HFFc6 (cell line): ENCODE data around the gene POLR1G. TPM values are rescaled to one million over a fixed set of nuclear protein-coding genes. Genes with fewer than 3 reads are reported as not detected.

ENCODE experiments used
- DNase-seq: peaks from one replicate; pipeline ENCODE4 v3.0.0-alpha.2; 2018
- H3K27ac Mint-ChIP-seq: 2 replicates; pipeline ENCODE4 v1.8.0; 2020; ENCODE audit warnings: mild to moderate bottlenecking, mixed read lengths
- H3K27me3 Mint-ChIP-seq: 2 replicates; pipeline ENCODE4 v1.8.0; 2021; ENCODE audit warnings: mild to moderate bottlenecking, moderate library complexity, mixed read lengths; ENCODE audit not compliant: insufficient read depth
- H3K36me3 Mint-ChIP-seq: 2 replicates; pipeline ENCODE4 v1.8.0; 2021; ENCODE audit warnings: low read depth, mixed read lengths
- H3K4me1 Mint-ChIP-seq: 2 replicates; pipeline ENCODE4 v1.8.0; 2020; ENCODE audit warnings: low read depth, mixed read lengths
- H3K4me3 Mint-ChIP-seq: 2 replicates; pipeline ENCODE4 v1.8.0; 2020; ENCODE audit warnings: mild to moderate bottlenecking, moderate library complexity, mixed read lengths
- H3K9me3 Mint-ChIP-seq: 2 replicates; pipeline ENCODE4 v1.8.0; 2020; ENCODE audit warnings: mild to moderate bottlenecking, mixed read lengths
- total RNA-seq, 6 experiments: library from RNA; stranded (reverse); fragmentation: NEBNext Ultra II Directional; extraction: Animal tissue kit (Norgen Biotek cat#: 25700); gene quantifications; 2 replicates in 1 of 6; 3 replicates in 5 of 6; pipeline ENCODE4 v1.2.3, GENCODE V29; 2021
- TF ChIP-seq, protein P1 (sequence below): fragments of 200-600 bp; sonication (generic); IDR thresholded peaks from 2 replicates; pipeline ENCODE4 v1.5.0; 2021; ENCODE audit warnings: antibody characterized with exemption, mild to moderate bottlenecking

POLR1G gene
- total RNA-seq, 6 experiments from 2014 or later = 13.7 to 25.8 (median 15.1) TPM

GRCh38 chr19:45442778-45443461 lies 36.5 kb downstream of the POLR1G start:
- Mint-ChIP-seq H3K27ac (peak overlapping the region; percentile 100), H3K4me3 (peak overlapping the region; percentile 91), H3K9me3 (no peaks in the 10 kb centered on the region), H3K27me3 (peaks cover 8% of the 10 kb centered on the region), H3K4me1 (peaks cover 52% of the 10 kb centered on the region), H3K36me3 (no peaks in the 10 kb centered on the region)
- TF ChIP-seq, protein P1, sequence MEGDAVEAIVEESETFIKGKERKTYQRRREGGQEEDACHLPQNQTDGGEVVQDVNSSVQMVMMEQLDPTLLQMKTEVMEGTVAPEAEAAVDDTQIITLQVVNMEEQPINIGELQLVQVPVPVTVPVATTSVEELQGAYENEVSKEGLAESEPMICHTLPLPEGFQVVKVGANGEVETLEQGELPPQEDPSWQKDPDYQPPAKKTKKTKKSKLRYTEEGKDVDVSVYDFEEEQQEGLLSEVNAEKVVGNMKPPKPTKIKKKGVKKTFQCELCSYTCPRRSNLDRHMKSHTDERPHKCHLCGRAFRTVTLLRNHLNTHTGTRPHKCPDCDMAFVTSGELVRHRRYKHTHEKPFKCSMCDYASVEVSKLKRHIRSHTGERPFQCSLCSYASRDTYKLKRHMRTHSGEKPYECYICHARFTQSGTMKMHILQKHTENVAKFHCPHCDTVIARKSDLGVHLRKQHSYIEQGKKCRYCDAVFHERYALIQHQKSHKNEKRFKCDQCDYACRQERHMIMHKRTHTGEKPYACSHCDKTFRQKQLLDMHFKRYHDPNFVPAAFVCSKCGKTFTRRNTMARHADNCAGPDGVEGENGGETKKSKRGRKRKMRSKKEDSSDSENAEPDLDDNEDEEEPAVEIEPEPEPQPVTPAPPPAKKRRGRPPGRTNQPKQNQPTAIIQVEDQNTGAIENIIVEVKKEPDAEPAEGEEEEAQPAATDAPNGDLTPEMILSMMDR = no peak
- no peak for DNase-seq

GRCh38 chr19:45443462-45444317 lies 37.2 kb downstream of the POLR1G start:
- Mint-ChIP-seq H3K4me3 (peak overlapping the region; percentile 91), H3K4me1 (peaks cover 59% of the 10 kb centered on the region), H3K27ac (peak overlapping the region; percentile 100), H3K36me3 (no peaks in the 10 kb centered on the region), H3K27me3 (peaks cover 8% of the 10 kb centered on the region), H3K9me3 (no peaks in the 10 kb centered on the region)
- peak; percentile 95 for DNase-seq
- TF ChIP-seq, protein P1 = no peak

GRCh38 chr19:45444318-45445041 lies 38.0 kb downstream of the POLR1G start:
- peak; percentile 83 for DNase-seq
- Mint-ChIP-seq H3K4me3 (peak overlapping the region; percentile 91), H3K27me3 (peaks cover 8% of the 10 kb centered on the region), H3K9me3 (no peaks in the 10 kb centered on the region), H3K36me3 (no peaks in the 10 kb centered on the region), H3K4me1 (peaks cover 66% of the 10 kb centered on the region), H3K27ac (peak overlapping the region; percentile 100)
- TF ChIP-seq, protein P1 = no peak; the same call in 1 of the 2 replicates

DNA sequence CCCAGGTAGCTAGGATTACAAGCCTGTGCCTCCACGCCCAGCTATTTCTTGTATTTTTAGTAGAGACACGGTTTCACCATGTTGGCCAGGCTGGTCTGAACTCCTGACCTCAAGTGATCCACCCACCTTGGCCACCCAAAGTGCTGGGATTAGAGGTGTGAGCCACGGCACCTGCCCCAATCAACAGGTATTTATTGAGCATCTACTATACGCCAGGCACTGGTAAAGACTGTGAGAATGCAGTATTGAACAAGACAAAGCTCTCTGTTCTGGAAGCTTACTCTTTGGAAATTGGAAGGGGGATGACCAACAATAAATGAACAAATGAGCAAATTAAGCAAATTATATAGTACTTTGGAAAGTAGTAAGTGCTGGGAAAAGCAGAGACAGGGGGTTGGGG lies 38.7 kb downstream of the POLR1G start:
- TF ChIP-seq, protein P1 = no peak
- no peak for DNase-seq
- peak overlapping the region; percentile 100 for H3K27ac Mint-ChIP-seq
- H3K9me3 Mint-ChIP-seq = no peaks in the 10 kb centered on the region
- H3K4me3 Mint-ChIP-seq = peak overlapping the region; percentile 91; the same call in 1 of the 2 replicates
- H3K36me3 Mint-ChIP-seq = no peaks in the 10 kb centered on the region
- peaks cover 68% of the 10 kb centered on the region for H3K4me1 Mint-ChIP-seq
- peaks cover 8% of the 10 kb centered on the region for H3K27me3 Mint-ChIP-seq

- DNase-seq = no peak
- H3K27me3 Mint-ChIP-seq = peaks cover 11% of the 10 kb centered on the region
- peaks cover 63% of the 10 kb centered on the region for H3K4me1 Mint-ChIP-seq
- H3K9me3 Mint-ChIP-seq = no peaks in the 10 kb centered on the region
- H3K27ac Mint-ChIP-seq = peak overlapping the region; percentile 75
- H3K4me3 Mint-ChIP-seq = no peak overlapping the region
- TF ChIP-seq, protein P1 = peak; percentile 72
- no peaks in the 10 kb centered on the region for H3K36me3 Mint-ChIP-seq
These were observed 39.9 kb downstream of the POLR1G start for GRCh38 chr19:45446295-45446694.
